ENCODE measurements around the gene DNMT3A. TPM values are rescaled to one million over a fixed set of nuclear protein-coding genes. Genes with fewer than 3 reads are reported as not detected.

The DNMT3A gene
- total RNA-seq, 4 donors from 2014 or later: 11.3 to 29.5 (median 16.9) TPM

GRCh38 chr2:25246001-25246400 lies 95.7 kb downstream of the DNMT3A start:
- DNase-seq (ENCODE audit: extremely low spot score): no peak
- Histone ChIP-seq H3K4me1 (peaks cover 0 to 10% (median 5%) of the 10 kb centered on the region in 4 donors), H3K27ac (replicated peaks in 1 of 4) (no peak overlapping the region), H3K27me3 (no peaks in the 10 kb centered on the region), H3K36me3 (peaks cover 62 to 77% (median 74%) of the 10 kb centered on the region in 4 donors), H3K4me3 (no peak overlapping the region), H3K9me3 (no peaks in the 10 kb centered on the region)
- WGBS: 96% methylated on average over 14 of the region's 14 CpGs
- intact Hi-C loops (cut with DNase I): no loop called here
- TF ChIP-seq POLR2AphosphoS5 (IDR thresholded peaks at IDR 0.05) (no peak), CTCF (IDR thresholded peaks at IDR 0.05) (no peak), POLR2A (IDR thresholded peaks at IDR 0.05; ENCODE audit: low read depth) (no peak), EP300 (IDR thresholded peaks at IDR 0.05) (no peak)

- Histone ChIP-seq H3K27me3 (no peaks in the 10 kb centered on the region), H3K9me3 (no peaks in the 10 kb centered on the region), H3K36me3 (peaks cover 70 to 85% (median 83%) of the 10 kb centered on the region in 4 donors), H3K4me3 (no peak overlapping the region), H3K4me1 (peaks cover 0 to 4% (median 0%) of the 10 kb centered on the region in 4 donors), H3K27ac (replicated peaks in 1 of 4) (no peak overlapping the region)
- intact Hi-C loops (cut with DNase I): no loop called here
- WGBS: 83% methylated on average over 14 of the region's 14 CpGs
- DNase-seq (ENCODE audit: extremely low spot score): no peak
- TF ChIP-seq POLR2A (IDR thresholded peaks at IDR 0.05; ENCODE audit: low read depth) (no peak), EP300 (IDR thresholded peaks at IDR 0.05) (no peak), CTCF (IDR thresholded peaks at IDR 0.05) (no peak), POLR2AphosphoS5 (IDR thresholded peaks at IDR 0.05) (no peak)
Measured at GRCh38 chr2:25245141-25245540, 96.6 kb downstream of the DNMT3A start.

GRCh38 chr2:25243995-25244394 lies 97.7 kb downstream of the DNMT3A start:
- H3K9me3 ChIP-seq: no peaks in the 10 kb centered on the region
- DNase-seq (ENCODE audit: extremely low spot score): no peak
- no peaks in the 10 kb centered on the region for H3K27me3 ChIP-seq
- peaks cover 82 to 97% (median 94%) of the 10 kb centered on the region in 4 donors for H3K36me3 ChIP-seq
- no peak overlapping the region for H3K4me3 ChIP-seq
- peaks cover 0 to 4% (median 0%) of the 10 kb centered on the region in 4 donors for H3K4me1 ChIP-seq
- H3K27ac ChIP-seq (replicated peaks in 1 of 4): no peak overlapping the region
- intact Hi-C loops (cut with DNase I): no loop called here
- TF ChIP-seq POLR2A (IDR thresholded peaks at IDR 0.05; ENCODE audit: low read depth) (no peak), EP300 (IDR thresholded peaks at IDR 0.05) (no peak), POLR2AphosphoS5 (IDR thresholded peaks at IDR 0.05) (no peak), CTCF (IDR thresholded peaks at IDR 0.05) (no peak)
- WGBS: 91% methylated on average over 9 of the region's 17 CpGs

GRCh38 chr2:25241452-25241851 lies 100.3 kb downstream of the DNMT3A start:
- intact Hi-C loops (cut with DNase I): no loop called here
- Histone ChIP-seq H3K27me3 (no peaks in the 10 kb centered on the region), H3K4me3 (no peak overlapping the region), H3K27ac (replicated peaks in 1 of 4) (no peak overlapping the region), H3K4me1 (peaks cover 0 to 16% (median 2%) of the 10 kb centered on the region in 4 donors), H3K9me3 (no peaks in the 10 kb centered on the region), H3K36me3 (peaks cover 77 to 100% (median 95%) of the 10 kb centered on the region in 4 donors)
- WGBS: 94% methylated on average over 11 of the region's 13 CpGs
- TF ChIP-seq POLR2AphosphoS5 (IDR thresholded peaks at IDR 0.05) (no peak), POLR2A (IDR thresholded peaks at IDR 0.05; ENCODE audit: low read depth) (no peak), EP300 (IDR thresholded peaks at IDR 0.05) (no peak), CTCF (IDR thresholded peaks at IDR 0.05) (no peak)
- no peak for DNase-seq (ENCODE audit: extremely low spot score)

- peaks cover 70 to 100% (median 95%) of the 10 kb centered on the region in 4 donors for H3K36me3 ChIP-seq
- no peak overlapping the region for H3K27ac ChIP-seq (replicated peaks in 1 of 4)
- WGBS: 63% methylated on average over 8 of the region's 9 CpGs
- H3K4me3 ChIP-seq: no peak overlapping the region
- H3K9me3 ChIP-seq: no peaks in the 10 kb centered on the region
- intact Hi-C loops (cut with DNase I): no loop called here
- H3K27me3 ChIP-seq: no peaks in the 10 kb centered on the region
- H3K4me1 ChIP-seq: peaks cover 0 to 16% (median 2%) of the 10 kb centered on the region in 4 donors
- no peak for TF ChIP-seq POLR2AphosphoS5 (IDR thresholded peaks at IDR 0.05)
- TF ChIP-seq EP300 (IDR thresholded peaks at IDR 0.05): no peak
- no peak for TF ChIP-seq POLR2A (IDR thresholded peaks at IDR 0.05; ENCODE audit: low read depth)
- no peak for TF ChIP-seq CTCF (IDR thresholded peaks at IDR 0.05)
- DNase-seq (ENCODE audit: extremely low spot score): no peak
Measured at GRCh38 chr2:25240636-25241035, 101.1 kb downstream of the DNMT3A start.
